Activated T-cell treated with anti-CD3 and anti-CD28 coated beads, Interleukin-2, amount 50 U/mL, for 4 hours (primary cell): Measurements from ENCODE around the gene AMPD1. TPM values are rescaled to one million over a fixed set of nuclear protein-coding genes. Genes with fewer than 3 reads are reported as not detected.

Experiments used
- ATAC-seq, 2 donors: fragments of 200-7000 bp; cut with Tn5 transposase; one replicate each; pipeline ENCODE4 v1.10.0; 2021
- DNase-seq: peaks from one replicate; pipeline ENCODE4 v3.0.0-alpha.2; 2020
- H3K27me3 Mint-ChIP-seq: one replicate; pipeline ENCODE4 v1.8.0; 2021; ENCODE audit warnings: low read depth, mixed read lengths
- H3K36me3 Mint-ChIP-seq: one replicate; pipeline ENCODE4 v1.8.0; 2022; ENCODE audit warnings: mixed read lengths; ENCODE audit not compliant: insufficient read depth
- H3K4me1 Mint-ChIP-seq: one replicate; pipeline ENCODE4 v1.8.0; 2021; ENCODE audit warnings: low read depth, mixed read lengths
- H3K4me3 Mint-ChIP-seq: one replicate; pipeline ENCODE4 v1.8.0; 2021; ENCODE audit warnings: mild to moderate bottlenecking, moderate library complexity, mixed read lengths
- H3K9me3 Mint-ChIP-seq: one replicate; pipeline ENCODE4 v1.8.0; 2021; ENCODE audit warnings: mixed read lengths
- total RNA-seq, 3 donors: library from RNA; stranded (reverse); gene quantifications; one replicate each; pipeline ENCODE4 v1.2.1, GENCODE V29; 2021

Gene AMPD1
- total RNA-seq, 3 donors from 2014 or later: not detected

DNA sequence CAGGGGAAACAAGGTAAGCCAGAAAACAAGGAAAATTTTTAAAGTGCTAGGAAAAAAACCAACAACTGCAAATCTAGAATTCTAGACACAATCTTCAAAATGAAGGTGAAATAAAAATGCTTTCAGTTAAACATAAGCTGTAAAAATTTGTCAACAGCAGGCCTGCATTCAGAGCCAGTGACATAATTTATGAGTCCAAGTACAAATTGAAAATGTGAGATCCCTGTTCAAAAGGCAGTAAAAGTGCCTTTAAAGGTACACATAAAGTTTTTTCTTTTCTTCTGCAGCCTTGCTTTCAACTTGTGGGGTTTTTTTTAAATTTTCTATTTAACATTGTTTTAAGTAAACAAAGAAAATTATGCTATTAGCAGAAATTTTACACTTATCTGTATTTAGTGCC is 62.9 kb downstream of the AMPD1 start:
- no peak for ATAC-seq
- peaks cover 10% of the 10 kb centered on the region for H3K36me3 Mint-ChIP-seq
- peaks cover 22% of the 10 kb centered on the region for H3K27me3 Mint-ChIP-seq
- peaks cover 5% of the 10 kb centered on the region for H3K9me3 Mint-ChIP-seq
- no peaks in the 10 kb centered on the region for H3K4me1 Mint-ChIP-seq
- no peak overlapping the region for H3K4me3 Mint-ChIP-seq
- no peak for DNase-seq

DNA sequence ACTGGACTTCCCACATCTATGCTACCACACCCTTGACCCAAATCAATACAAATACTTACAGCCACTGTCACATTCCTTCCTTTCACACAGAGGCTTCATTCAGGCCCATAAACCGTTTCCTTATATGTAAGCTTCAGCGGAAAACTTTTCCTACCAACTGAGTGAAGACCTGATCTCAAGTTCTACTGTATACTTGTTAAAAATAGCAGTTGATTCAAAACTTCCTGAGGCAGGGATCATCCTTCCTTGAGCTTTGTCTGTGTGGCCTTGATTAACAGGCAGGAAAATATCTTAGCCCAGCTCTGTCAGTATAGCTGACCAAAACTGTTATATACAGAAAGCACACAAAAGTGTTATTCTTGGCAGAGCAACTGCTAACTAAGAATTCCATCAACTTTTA is 68.2 kb downstream of the AMPD1 start:
- DNase-seq (no peak), ATAC-seq (no peak)
- peaks cover 4% of the 10 kb centered on the region for H3K9me3 Mint-ChIP-seq
- no peak overlapping the region for H3K4me3 Mint-ChIP-seq
- H3K36me3 Mint-ChIP-seq: peaks cover 9% of the 10 kb centered on the region
- H3K27me3 Mint-ChIP-seq: peaks cover 26% of the 10 kb centered on the region
- no peaks in the 10 kb centered on the region for H3K4me1 Mint-ChIP-seq

GRCh38 chr1:114623364-114623763 is 72.0 kb downstream of the AMPD1 start:
- DNase-seq: no peak
- Mint-ChIP-seq H3K9me3 (no peaks in the 10 kb centered on the region), H3K27me3 (peaks cover 7% of the 10 kb centered on the region), H3K36me3 (no peaks in the 10 kb centered on the region), H3K4me1 (no peaks in the 10 kb centered on the region), H3K4me3 (no peak overlapping the region)
- ATAC-seq: no peak

Other genes with a start within 250 kb of the AMPD1 start
- 10 to 100 TPM; 30.0 to 33.0 (median 31.9) TPM for gene TRIM33, start 184.3 kb downstream of the AMPD1 start, total RNA-seq
- gene BCAS2, start 113.9 kb downstream of the AMPD1 start, total RNA-seq: 10 to 100 TPM; 62.4 to 65.4 (median 64.0) TPM
- under 1 TPM; 0.20 to 0.27 (median 0.21) TPM for gene DENND2C, start 25.5 kb downstream of the AMPD1 start, total RNA-seq
- gene NRAS, start 21.2 kb upstream of the AMPD1 start, total RNA-seq: 10 to 100 TPM; 64.5 to 70.3 (median 67.6) TPM
- gene CSDE1, start 62.4 kb upstream of the AMPD1 start, total RNA-seq: 100 to 1,000 TPM; 460 to 486 (median 469) TPM
- gene SIKE1, start 85.1 kb upstream of the AMPD1 start, total RNA-seq: 10 to 100 TPM; 69.2 to 84.7 (median 77.5) TPM
- not detected for gene SYCP1, start 159.3 kb upstream of the AMPD1 start, total RNA-seq